GM10266 (cell line): ENCODE data around the gene ZNF513.
"Not testable (repeated sequence)": the region's sequence is repeated elsewhere in the genome, so short reads cannot be mapped to it uniquely, and the experiment has no call there.

ENCODE experiments used
- DNase-seq: peaks from one replicate; pipeline ENCODE4 v3.0.0; 2012; ENCODE audit errors: extremely low spot score
- CTCF ChIP-seq: IDR thresholded peaks from 2 replicates; pipeline ENCODE4 v1.5.1; 2012; ENCODE audit warnings: mild to moderate bottlenecking, low read depth; ENCODE audit not compliant: control insufficient read depth, insufficient read depth; ENCODE audit errors: missing control alignments

ZNF513 gene

DNA sequence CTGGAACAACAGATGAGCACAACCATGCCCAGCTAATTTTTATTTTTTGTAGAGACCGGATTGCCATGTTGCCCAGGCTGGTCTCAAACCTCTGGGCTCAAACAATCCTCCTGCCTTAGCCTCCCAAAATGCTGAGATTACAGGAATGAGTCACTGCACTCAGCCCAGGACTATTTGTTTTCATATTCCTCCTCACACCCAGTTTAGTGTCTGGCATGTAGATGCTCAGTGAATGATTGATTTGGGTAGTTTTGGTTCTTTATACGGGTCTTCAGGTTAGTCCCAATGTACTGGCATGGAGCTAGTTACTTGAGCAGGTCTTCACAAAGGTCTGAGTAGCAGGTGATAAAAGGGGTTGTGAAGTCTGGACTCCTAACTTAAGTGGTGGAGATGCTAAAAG is 16.6 kb downstream of the ZNF513 start:
- DNase-seq: no peak
- TF ChIP-seq CTCF: no peak

GRCh38 chr2:27362678-27363420 is 17.7 kb downstream of the ZNF513 start:
- DNase-seq: no peak
- no peak for TF ChIP-seq CTCF

DNA sequence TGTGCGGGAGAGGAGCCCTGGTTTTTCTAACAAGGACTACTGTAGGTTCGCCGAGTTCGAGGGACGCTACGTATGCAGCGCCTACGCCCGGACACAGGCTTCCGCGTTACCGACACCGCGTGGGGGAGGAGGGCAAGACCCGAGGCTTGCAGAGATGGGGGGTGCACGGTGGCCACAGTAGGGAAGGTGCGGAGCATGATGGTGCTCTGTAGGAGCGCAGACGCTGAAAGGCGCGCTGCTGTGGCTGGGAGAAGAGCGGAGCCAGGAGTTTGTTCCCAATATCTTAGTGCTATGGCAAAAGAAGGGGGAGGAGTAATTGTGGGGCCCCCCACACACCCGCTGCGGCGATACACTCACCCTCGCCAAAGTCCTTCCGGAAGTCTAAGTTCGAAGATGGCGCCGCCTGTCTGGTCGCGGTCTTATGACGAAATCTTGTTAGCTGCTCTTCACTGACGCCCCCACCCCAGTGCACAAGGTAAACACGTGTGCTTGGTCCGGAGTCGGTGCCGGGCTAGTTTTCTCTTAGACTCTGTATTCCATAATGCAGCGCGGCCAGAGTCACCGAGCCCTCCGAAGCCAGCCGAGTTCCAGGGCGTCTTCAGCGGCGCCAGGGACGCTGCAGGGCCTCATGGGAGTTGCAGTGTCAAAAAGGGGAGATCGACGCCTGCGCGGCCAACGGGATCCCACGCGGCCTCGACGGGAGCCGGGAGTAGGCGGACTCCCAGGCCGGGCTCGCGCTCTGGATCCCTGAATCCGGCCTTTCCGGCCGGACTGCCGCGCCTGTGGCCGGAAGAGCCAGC is 24.0 kb downstream of the ZNF513 start, which contains the start of gene GTF3C2:
Gene GTF3C2 (minus strand): TSS at position 383 of the 800 bp plus-strand sequence. CDS start 13,210 bp downstream, outside the sequence.
- peak; percentile 90 for DNase-seq

GRCh38 chr2:27356056-27356381 is 24.5 kb downstream of the ZNF513 start:
- no peak for TF ChIP-seq CTCF
- DNase-seq: peak; percentile 65

More for the DNA sequence above, 24.0 kb downstream of the ZNF513 start, which contains the start of gene GTF3C2:
- no peak for TF ChIP-seq CTCF

DNA sequence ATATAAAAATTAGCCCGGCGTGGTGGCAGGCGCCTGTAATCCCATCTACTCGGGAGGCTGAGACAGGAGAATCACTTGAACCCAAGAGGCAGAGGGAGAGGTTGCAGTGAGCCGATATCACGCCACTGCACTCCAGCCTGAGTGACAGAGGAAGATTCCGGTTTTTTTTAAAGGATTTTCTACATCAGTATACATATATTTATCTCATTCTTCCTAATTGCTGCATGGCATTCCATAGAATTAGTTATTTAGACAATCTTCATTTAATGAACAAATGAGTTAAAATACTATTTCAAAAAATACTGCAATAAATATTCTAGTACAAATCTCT is 26.0 kb downstream of the ZNF513 start:
- DNase-seq: no peak
- no peak for TF ChIP-seq CTCF

DNA sequence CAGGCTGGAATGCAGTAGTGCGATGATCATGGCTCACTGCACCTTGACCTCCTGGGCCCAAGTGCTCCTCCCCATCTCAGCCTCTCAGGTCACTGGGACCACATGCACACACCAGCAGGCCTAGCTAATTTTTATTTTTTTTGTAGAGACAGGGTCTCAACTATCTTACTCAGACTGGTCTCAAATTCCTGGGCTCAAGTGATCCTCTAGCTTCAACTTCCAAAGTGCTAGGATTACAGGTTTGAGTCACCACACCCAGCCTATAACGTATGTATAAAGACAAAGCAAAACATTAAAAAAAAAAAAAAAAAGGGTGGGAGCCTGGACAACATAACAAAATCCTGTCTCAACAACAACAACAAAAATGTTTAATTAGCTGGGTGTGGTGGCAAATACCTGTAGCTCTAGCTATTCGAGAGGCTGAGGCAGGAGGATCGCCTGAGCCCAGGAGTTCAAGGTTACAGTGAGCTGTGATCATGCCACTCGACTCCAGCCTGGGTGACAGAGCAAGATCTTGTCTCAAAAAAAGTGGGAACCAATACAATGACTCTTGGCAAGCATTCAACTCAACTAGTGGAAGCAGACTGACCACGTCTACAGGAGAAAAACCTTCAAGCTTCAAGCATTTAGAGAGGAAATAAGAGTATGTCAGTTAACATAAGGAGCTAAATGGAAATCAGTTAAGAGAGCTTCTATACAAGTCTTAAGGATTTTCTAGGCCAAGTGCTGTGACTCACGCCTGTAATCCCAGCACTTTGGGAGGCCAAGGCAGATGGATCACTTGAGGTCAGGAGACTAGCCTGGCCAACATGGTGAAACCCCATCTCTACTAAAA is 26.6 kb downstream of the ZNF513 start:
- DNase-seq: no peak

DNA sequence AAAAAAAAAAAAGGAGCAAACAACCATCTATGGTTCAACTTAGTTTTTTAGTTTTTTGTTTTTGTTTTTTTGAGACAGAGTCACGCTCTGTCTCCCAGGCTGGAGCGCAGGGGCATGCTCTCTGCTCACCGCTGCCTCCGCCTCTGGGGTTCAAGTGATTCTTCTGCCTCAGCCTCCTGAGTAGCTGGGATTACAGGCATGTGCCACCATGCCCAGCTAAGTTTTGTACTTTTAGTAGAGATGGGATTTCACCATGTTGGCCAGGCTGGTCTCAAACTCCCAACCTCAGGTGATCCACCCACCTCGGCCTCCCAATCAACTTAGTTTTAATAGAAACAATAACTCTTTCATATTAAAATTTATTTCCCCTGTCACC is 27.2 kb downstream of the ZNF513 start:
- not testable (repeated sequence) for DNase-seq

More for the DNA sequence above, 26.6 kb downstream of the ZNF513 start:
- no peak for TF ChIP-seq CTCF
